ENCODE data around the gene POLD3. TPM values are rescaled to one million over a fixed set of nuclear protein-coding genes. Genes with fewer than 3 reads are reported as not detected.
A peak's percentile ranks its signal among the peaks of the same experiment; 100 is the strongest.

The POLD3 gene
- total RNA-seq, 1 donor from 2014 or later: 13.5 TPM

GRCh38 chr11:74684661-74685060, 92.3 kb downstream of the POLD3 start:
- Histone ChIP-seq H3K36me3 (no peaks in the 10 kb centered on the region), H3K27me3 (no peaks in the 10 kb centered on the region), H3K4me1 (peaks cover 17% of the 10 kb centered on the region), H3K4me3 (no peak overlapping the region), H3K27ac (peak overlapping the region; percentile 73), H3K9me3 (no peaks in the 10 kb centered on the region)
- TF ChIP-seq CTCF (IDR thresholded peaks at IDR 0.05) (no peak), POLR2A (IDR thresholded peaks at IDR 0.05) (no peak), POLR2AphosphoS5 (IDR thresholded peaks at IDR 0.05; ENCODE audit: insufficient read depth in 1 of 2, low read depth in 1 of 2) (no peak)
- no peak for DNase-seq (ENCODE audit: extremely low spot score in 2 of 2)
- intact Hi-C loops (cut with DNase I): no loop called here

DNA sequence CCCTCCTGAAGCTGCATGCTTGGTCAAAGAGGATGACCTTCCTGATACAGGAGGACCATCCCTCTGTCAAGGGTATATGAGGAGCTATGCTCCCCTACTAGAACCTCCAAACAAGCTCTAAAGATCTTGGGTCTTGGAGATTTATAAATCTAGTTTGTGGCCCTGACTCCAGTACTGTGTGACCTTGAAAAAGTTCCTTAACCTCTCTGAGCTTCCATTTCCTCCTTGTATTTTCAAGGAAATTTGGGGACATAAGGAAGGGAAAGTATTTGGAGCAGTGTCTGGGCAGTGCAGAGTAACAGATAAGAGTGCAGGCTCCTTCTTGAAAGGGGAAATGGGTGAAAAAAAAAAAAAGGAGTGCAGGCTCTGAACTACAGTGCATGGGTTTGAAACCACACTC, 93.0 kb downstream of the POLD3 start:
- no peak for DNase-seq (ENCODE audit: extremely low spot score in 2 of 2)
- intact Hi-C loops (cut with DNase I): no loop called here
- H3K36me3 ChIP-seq: no peaks in the 10 kb centered on the region
- H3K4me3 ChIP-seq: no peak overlapping the region
- no peaks in the 10 kb centered on the region for H3K9me3 ChIP-seq
- H3K27me3 ChIP-seq: no peaks in the 10 kb centered on the region
- peaks cover 17% of the 10 kb centered on the region for H3K4me1 ChIP-seq
- TF ChIP-seq CTCF (IDR thresholded peaks at IDR 0.05) (no peak), POLR2AphosphoS5 (IDR thresholded peaks at IDR 0.05; ENCODE audit: insufficient read depth in 1 of 2, low read depth in 1 of 2) (no peak), POLR2A (IDR thresholded peaks at IDR 0.05) (no peak)
- no peak overlapping the region for H3K27ac ChIP-seq

DNA sequence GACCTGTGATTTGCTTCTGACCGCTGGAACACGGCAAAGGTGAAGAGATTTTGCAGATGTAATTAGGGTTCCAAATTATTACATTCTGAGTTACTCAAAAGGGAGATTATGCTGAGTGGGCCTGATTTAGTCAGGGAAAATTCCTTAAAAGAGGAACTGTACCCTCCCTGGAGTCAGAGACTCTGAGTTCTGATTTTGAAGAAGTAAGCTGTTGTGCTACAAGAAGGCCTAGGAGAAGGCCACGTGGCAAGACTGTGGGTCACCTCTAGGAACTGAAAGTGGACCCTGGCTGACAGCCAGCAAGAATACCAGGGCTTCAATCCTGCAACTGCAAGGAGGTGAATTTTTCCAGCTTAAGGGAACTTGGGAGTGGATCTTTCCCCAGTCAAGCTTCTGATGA, 93.5 kb downstream of the POLD3 start:
- no peaks in the 10 kb centered on the region for H3K27me3 ChIP-seq
- no peak overlapping the region for H3K4me3 ChIP-seq
- H3K36me3 ChIP-seq: no peaks in the 10 kb centered on the region
- H3K4me1 ChIP-seq: peaks cover 17% of the 10 kb centered on the region
- H3K27ac ChIP-seq: no peak overlapping the region
- DNase-seq (ENCODE audit: extremely low spot score in 2 of 2): no peak
- intact Hi-C loops (cut with DNase I): no loop called here
- no peaks in the 10 kb centered on the region for H3K9me3 ChIP-seq
- no peak for TF ChIP-seq CTCF (IDR thresholded peaks at IDR 0.05)
- no peak for TF ChIP-seq POLR2A (IDR thresholded peaks at IDR 0.05)
- TF ChIP-seq POLR2AphosphoS5 (IDR thresholded peaks at IDR 0.05; ENCODE audit: insufficient read depth in 1 of 2, low read depth in 1 of 2): no peak

GRCh38 chr11:74686792-74687191, 94.4 kb downstream of the POLD3 start:
- H3K36me3 ChIP-seq: no peaks in the 10 kb centered on the region
- H3K27ac ChIP-seq: no peak overlapping the region
- peaks cover 17% of the 10 kb centered on the region for H3K4me1 ChIP-seq
- no peak overlapping the region for H3K4me3 ChIP-seq
- H3K9me3 ChIP-seq: no peaks in the 10 kb centered on the region
- TF ChIP-seq CTCF (IDR thresholded peaks at IDR 0.05) (no peak), POLR2A (IDR thresholded peaks at IDR 0.05) (no peak), POLR2AphosphoS5 (IDR thresholded peaks at IDR 0.05; ENCODE audit: insufficient read depth in 1 of 2, low read depth in 1 of 2) (no peak)
- intact Hi-C loops (cut with DNase I): no loop called here
- DNase-seq (ENCODE audit: extremely low spot score in 2 of 2): no peak
- no peaks in the 10 kb centered on the region for H3K27me3 ChIP-seq

DNA sequence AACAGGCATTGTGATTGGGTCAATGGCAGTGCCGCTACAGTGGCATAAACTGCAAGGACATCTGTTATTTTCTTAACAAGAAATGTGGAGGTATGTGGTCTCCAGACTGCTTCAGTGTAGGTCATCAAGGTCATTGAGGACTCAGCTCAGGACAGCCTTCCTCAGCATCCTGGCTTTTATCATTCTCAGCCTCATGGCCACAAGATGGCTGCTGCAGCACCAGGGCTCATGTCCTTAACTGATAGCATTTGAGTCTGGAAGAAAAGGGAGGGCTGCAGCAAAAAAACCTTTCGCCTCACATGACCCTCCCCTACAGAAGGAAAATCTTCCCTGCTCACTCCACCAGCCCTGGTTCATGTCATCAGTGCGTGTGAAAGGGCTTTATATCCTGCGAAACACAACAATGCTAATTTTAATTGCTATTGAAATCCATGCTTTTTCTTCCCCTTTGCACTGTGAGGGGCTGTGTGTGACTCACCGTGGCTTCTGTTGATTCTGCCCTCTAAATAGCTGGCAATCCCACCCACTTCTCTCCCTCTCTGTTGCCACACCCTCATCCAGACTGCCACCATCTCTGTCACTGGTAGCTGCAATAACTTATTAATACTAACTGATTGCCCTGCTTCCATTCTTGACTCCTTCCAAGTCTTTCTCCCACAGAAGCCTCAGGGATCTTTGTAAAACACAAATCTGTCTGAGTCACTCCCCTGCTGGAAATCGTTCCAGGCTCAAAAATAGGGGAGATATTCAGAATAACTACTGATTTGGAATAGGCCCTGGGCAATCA, 95.0 kb downstream of the POLD3 start:
- DNase-seq (ENCODE audit: extremely low spot score in 2 of 2): no peak
- no peak overlapping the region for H3K4me3 ChIP-seq
- H3K4me1 ChIP-seq: peaks cover 17% of the 10 kb centered on the region
- H3K27me3 ChIP-seq: no peaks in the 10 kb centered on the region
- no peak overlapping the region for H3K27ac ChIP-seq
- intact Hi-C loops (cut with DNase I): no loop called here
- H3K9me3 ChIP-seq: no peaks in the 10 kb centered on the region
- no peak for TF ChIP-seq CTCF (IDR thresholded peaks at IDR 0.05)
- H3K36me3 ChIP-seq: no peaks in the 10 kb centered on the region
